Ectodermal cell (in vitro differentiated cells): ENCODE results near the gene MAP1S.

Experiments used
- H3K27ac ChIP-seq: 2 replicates; pipeline ENCODE4 v1.7.0; 2013; ENCODE audit warnings: mild to moderate bottlenecking, low read depth, low read length; ENCODE audit not compliant: insufficient read depth, poor library complexity, severe bottlenecking
- H3K27me3 ChIP-seq: 2 replicates; pipeline ENCODE4 v1.7.0; 2013; ENCODE audit warnings: mild to moderate bottlenecking, low read length; ENCODE audit not compliant: insufficient read depth, control insufficient read depth, poor library complexity, severe bottlenecking
- H3K36me3 ChIP-seq: one replicate; pipeline ENCODE4 v1.7.0; 2013; ENCODE audit warnings: low read length; ENCODE audit not compliant: control insufficient read depth, insufficient read depth
- H3K4me1 ChIP-seq: one replicate; pipeline ENCODE4 v1.7.0; 2013; ENCODE audit warnings: low read length; ENCODE audit not compliant: control insufficient read depth, insufficient read depth
- H3K4me3 ChIP-seq: 2 replicates; pipeline ENCODE4 v1.7.0; 2013; ENCODE audit warnings: low read depth, low read length, control low read depth; ENCODE audit not compliant: insufficient read depth
- H3K9me3 ChIP-seq: 2 replicates; pipeline ENCODE4 v1.7.0; 2013; ENCODE audit warnings: mild to moderate bottlenecking, low read length, moderate library complexity; ENCODE audit not compliant: control insufficient read depth
- WGBS, 2 experiments: methylation state at CpG; one replicate each; pipeline ENCODE4 v1.1.7; 2013; ENCODE audit warnings: missing lambda C conversion rate in 2 of 2; 5-methylcytosine and 5-hydroxymethylcytosine counted together

MAP1S gene

DNA sequence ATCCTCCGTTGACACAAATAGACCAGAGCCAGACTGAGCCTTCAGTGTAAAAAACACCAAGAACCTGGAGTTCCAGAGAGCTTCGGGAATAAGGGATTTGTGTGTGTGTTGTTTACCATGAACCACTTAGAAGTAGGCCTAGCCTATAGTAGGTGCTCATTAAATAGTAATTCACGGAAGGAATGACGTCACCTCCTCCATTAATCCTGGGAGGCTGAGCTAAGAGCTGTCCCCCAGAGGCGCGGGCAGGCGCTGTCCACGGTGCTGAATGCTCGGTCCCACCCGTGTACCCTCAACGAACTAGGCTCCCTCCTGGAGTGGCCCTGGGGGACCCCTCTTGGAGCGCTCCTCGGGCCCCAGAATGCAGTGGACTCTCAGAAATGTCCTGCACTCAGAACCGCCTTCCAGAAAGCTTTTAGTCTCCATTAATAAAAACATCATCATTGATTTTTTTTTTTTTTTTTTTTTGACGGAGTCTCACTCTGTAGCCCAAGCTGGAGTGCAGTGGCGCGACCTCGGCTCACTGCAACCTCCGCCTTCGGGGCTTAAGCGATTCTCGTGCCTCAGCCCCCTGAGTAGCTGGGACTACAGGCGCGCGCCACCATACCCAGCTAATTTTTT lies 37.7 kb upstream of the MAP1S start:
- Histone ChIP-seq H3K4me3 (no peak overlapping the region), H3K27ac (no peak overlapping the region)

DNA sequence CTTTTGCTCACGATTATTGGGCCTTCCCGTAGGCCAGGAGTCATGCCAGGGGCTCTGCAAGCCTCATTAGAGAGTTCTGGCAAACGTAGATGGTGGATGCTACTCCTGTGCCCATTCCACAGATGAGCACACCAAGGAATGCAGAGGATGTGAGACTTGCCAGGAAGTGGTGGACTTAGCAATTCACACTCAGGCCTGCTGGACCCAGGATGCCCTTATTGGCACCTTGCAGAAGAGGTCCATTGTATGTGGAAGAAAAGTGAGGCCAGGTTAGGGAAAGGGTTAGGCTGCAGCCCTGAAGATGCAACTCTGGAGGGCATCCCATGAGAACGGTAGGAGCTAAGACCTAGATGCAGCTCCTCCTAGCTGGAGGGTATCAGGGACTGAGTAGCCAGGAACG lies 37.0 kb upstream of the MAP1S start:
- Histone ChIP-seq H3K4me3 (no peak overlapping the region), H3K9me3 (no peaks in the 10 kb centered on the region), H3K27me3 (peaks cover 32% of the 10 kb centered on the region), H3K36me3 (no peaks in the 10 kb centered on the region), H3K27ac (no peak overlapping the region), H3K4me1 (peaks cover 19% of the 10 kb centered on the region)
- WGBS, 2 experiments = 84 to 87% methylated on average over 5 of the region's 5 CpGs

More for the DNA sequence above, 37.7 kb upstream of the MAP1S start:
- H3K36me3 ChIP-seq = no peaks in the 10 kb centered on the region
- peaks cover 14% of the 10 kb centered on the region for H3K4me1 ChIP-seq
- 60 to 61% methylated on average over 25 of the region's 25 CpGs for WGBS, 2 experiments
- no peaks in the 10 kb centered on the region for H3K9me3 ChIP-seq
- peaks cover 26% of the 10 kb centered on the region for H3K27me3 ChIP-seq

DNA sequence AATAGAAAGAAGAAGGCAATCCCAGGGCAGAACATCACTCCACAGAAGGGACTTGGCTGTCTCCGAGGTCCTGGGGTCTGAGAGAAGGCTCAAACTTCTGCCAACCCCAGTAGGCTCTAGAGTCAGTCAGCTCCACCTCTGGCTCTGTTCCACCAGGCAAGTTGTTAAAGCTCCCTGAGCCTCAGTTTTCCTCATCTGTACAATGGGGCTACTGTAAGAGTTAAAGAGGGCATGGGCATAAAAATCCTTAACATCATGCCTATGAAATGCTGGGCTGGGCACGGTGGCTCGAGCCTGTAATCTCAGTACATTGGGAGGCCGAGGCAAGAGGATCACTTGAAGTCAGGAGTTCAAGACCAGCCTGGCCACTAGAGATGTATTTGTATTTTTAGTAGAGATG lies 36.2 kb upstream of the MAP1S start:
- Histone ChIP-seq H3K27me3 (peaks cover 40% of the 10 kb centered on the region), H3K9me3 (no peaks in the 10 kb centered on the region), H3K36me3 (no peaks in the 10 kb centered on the region), H3K27ac (no peak overlapping the region), H3K4me1 (peaks cover 24% of the 10 kb centered on the region), H3K4me3 (no peak overlapping the region)
- 94 to 97% methylated on average over 4 of the region's 4 CpGs for WGBS, 2 experiments

DNA sequence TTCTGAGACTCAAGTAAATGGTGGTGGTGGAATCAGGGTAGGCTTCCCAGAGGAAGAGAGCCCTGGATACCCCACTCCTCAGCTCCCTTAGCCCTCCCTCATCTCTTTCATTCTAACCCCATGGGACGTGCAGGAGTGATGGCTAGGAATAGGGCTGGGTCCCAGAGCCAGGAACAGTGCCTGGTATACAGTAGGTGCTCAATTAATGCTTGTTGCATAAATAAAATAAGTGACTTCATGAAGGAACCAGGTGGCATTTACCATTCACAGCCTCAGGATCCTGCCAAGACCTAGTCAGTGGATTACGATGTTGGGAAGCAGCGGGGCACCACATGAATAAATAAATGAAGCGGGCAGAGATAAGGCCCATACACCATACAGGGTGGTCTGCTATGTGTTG lies 35.0 kb upstream of the MAP1S start:
- Histone ChIP-seq H3K27ac (no peak overlapping the region), H3K4me3 (no peak overlapping the region), H3K9me3 (no peaks in the 10 kb centered on the region), H3K36me3 (no peaks in the 10 kb centered on the region), H3K27me3 (peaks cover 41% of the 10 kb centered on the region), H3K4me1 (peaks cover 28% of the 10 kb centered on the region)
- WGBS, 2 experiments = 85 to 89% methylated on average over 4 of the region's 4 CpGs

DNA sequence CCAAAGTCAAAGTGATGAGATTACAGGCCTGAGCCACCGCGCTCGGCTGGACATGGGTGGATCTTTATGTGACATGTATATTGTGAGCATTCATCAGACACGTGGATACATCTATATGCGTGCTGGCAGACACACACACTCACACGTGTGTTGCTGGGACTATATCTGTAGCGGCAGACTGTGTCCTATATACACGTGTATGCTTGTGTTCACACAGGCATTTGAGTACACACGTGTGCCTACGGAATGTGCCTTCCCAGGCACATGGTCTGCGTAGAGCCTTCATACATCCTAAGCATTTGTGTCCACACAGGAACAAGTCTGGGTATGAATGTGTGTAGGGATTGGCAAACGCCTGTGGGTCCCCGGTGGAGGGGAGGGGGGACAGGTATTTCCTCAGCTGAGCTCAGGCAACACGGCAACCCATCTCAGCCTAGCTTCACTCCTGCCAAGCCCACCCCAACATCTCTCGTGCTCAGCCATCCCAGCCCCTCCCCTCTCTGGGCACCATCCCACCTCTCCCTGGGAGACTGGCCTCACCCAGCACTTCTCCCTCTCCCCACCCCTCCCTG lies 33.7 kb upstream of the MAP1S start:
- Histone ChIP-seq H3K27ac (no peak overlapping the region), H3K9me3 (no peaks in the 10 kb centered on the region), H3K27me3 (peaks cover 30% of the 10 kb centered on the region), H3K4me1 (peaks cover 20% of the 10 kb centered on the region), H3K36me3 (no peaks in the 10 kb centered on the region), H3K4me3 (no peak overlapping the region)
- WGBS, 2 experiments = 70 to 72% methylated on average over 15 of the region's 15 CpGs

DNA sequence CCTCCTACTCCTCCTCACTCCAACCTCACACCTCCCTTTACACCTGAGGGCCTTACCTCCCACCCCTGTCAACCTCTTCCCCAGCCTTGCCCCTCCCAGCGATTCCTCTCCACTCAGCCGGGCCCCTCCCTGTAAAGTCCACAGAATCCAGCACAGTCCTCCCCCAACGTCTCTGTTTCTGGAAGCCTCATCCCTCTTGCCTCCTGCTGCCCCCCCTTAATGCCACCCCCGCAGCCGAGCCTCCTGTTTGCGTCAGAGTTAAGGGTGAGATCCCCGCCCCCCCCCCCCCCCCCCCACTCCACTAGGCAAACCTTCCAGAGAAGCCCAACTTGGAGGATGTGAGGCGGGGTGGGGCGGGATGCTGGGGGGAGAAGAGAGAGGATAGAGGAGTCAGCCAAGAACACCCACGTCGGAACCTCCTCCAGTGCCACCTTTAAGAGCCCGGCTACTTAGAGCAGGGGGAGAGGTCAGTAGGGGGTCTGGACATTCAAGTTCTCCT lies 33.2 kb upstream of the MAP1S start:
- Histone ChIP-seq H3K9me3 (no peaks in the 10 kb centered on the region), H3K36me3 (no peaks in the 10 kb centered on the region), H3K27me3 (peaks cover 25% of the 10 kb centered on the region), H3K27ac (no peak overlapping the region), H3K4me1 (peaks cover 18% of the 10 kb centered on the region), H3K4me3 (no peak overlapping the region)
- WGBS, 2 experiments = 2 to 5% methylated on average over 3 to 8 of the region's 12 CpGs

DNA sequence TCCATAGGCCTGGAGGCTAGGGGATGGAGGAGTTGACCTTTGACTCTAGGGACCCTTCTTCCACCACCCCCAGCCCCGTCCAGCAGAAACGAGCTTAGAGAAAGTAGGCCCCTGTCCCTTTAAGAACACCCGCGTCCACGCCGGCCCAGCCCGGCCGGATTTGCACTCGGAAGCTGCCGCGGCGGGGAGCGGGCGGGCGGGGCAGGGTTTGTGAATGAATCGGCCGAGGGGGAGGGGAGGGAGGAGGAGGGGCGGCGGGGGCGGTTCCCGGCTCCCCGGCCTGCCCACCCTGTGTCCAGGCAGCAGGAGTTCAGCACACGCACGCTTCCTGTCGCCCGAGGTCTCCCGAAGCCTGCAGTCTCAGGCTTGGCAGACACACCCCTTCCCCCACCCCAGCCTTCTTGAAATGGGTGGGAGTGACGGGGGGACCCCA lies 32.7 kb upstream of the MAP1S start:
- no peak overlapping the region for H3K27ac ChIP-seq
- peaks cover 18% of the 10 kb centered on the region for H3K4me1 ChIP-seq
- H3K36me3 ChIP-seq = no peaks in the 10 kb centered on the region
- no peaks in the 10 kb centered on the region for H3K9me3 ChIP-seq
- H3K4me3 ChIP-seq = no peak overlapping the region
- H3K27me3 ChIP-seq = peaks cover 20% of the 10 kb centered on the region
- WGBS, 2 experiments = 0 to 1% methylated on average over 23 to 28 of the region's 28 CpGs

DNA sequence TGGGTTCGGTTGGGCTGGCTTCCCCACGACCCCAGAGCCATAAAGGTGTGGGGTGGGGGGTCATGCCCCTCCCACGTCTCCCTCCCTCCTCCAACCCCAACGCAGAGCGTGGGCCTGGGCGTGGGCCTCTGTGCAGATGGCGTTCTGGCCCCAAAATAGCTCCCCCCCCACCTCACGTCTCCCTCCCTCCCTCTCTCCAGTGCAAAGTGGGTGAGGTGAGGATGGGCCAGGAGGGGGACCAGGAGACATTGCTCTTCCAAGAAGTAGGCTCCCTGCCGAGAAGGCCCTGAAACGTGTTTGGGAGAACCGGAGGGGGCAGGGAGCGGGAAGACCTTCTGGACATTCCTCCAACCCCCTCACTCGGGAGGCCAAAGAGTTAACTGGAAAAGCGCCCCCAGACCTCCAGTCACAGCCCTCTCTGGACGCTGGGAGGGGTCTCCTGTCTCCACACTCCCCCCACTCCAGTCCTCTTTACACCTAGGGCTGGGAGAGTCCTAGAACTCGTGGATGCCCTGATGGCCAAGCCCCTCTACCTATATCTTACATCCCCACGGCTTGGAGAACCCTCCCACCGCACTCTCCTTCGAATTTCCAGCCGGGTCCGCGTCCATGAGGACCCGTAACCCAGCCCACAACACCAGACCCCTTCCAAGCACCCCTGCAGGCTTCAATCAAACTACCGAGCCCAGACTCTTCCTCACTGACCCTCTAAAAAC lies 32.0 kb upstream of the MAP1S start:
- Histone ChIP-seq H3K4me1 (peaks cover 18% of the 10 kb centered on the region), H3K27ac (no peak overlapping the region), H3K36me3 (no peaks in the 10 kb centered on the region), H3K9me3 (no peaks in the 10 kb centered on the region), H3K4me3 (peak overlapping the region; percentile 22), H3K27me3 (peaks cover 20% of the 10 kb centered on the region)
- 0% methylated on average over 23 to 24 of the region's 24 CpGs for WGBS, 2 experiments

DNA sequence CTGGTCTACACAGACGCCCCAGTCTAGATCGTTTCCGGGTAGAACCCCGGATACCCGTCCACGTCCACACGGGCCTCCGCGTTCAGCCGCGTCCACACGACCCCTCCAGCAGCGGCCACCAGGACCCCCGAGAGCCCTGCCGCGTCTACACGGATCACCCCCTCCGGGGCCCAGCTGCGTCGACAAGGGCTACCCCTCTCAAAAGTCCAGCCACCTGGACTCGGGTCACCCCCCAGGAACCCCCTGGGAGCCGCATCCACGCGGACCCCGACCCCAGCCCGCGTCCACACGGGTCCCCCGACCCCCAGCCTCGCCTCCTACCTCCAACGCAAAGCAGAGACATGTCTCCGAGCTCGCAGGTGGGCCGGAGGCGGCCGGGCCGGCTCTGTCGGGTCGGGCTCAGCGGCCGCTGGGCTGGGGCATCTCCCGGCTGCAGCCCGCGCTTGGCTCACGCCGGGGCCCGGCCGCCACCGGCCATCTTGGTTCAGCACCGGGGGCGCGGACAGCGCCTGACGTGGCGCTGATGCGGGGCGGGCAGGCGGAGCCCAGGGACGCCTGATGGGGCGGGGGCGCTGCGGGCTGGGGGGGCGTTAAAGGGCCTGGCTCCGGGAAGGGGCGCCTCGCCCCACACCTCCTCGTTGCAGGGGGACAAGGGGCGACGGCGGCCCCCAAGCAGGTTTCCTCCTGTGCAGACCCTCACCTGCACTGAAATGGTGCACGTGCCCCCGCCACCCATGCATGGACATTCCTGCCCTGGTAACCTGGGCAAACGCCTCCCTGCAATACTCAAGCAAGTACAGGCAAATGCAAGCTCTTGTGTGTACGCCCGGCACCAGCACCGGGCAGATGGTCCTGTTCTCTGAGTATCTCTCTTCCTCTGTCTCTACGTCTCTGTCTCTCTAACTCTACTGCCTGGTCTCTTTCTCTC lies 31.2 kb upstream of the MAP1S start, which contains the start of gene UNC13A:
Gene UNC13A, minus strand, starts transcription at position 498 of the 928 bp plus-strand sequence. Its CDS starts 155 bp downstream, at position 343.
- Histone ChIP-seq H3K4me3 (peak within 1 kb of the TSS; percentile 22), H3K27me3 (peaks cover 20% of the 10 kb centered on the region), H3K27ac (no peak within 1 kb of the TSS), H3K36me3 (no peaks in the 10 kb centered on the region), H3K9me3 (no peaks in the 10 kb centered on the region), H3K4me1 (peaks cover 18% of the 10 kb centered on the region)
- 1% methylated on average over 77 of the region's 77 CpGs for WGBS, 2 experiments
